ENCODE data around the gene SMARCAL1. TPM values are rescaled to one million over a fixed set of nuclear protein-coding genes. Genes with fewer than 3 reads are reported as not detected.

Gene SMARCAL1
- total and polyA plus RNA-seq, 2 experiments from 2014 or later: 19.2 to 28.7 TPM

DNA sequence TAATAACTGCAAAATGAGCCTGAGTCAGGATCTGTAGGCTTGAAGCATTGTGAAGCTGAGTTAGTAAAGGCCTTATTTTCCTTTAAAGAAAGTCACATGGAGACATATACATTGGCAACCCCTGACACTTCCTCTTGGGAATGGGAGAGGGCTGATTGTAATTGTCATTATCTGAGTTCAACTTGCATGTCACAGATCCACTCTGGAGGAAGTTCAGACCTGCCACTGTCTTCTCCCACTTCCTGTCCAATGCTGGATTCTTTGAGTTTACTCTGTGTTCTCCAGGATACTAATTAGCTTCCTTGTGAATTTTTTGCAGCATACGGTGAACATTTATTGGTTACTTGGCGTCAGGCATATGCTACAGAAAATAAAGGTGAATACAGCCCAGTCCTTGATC, 34.1 kb downstream of the SMARCAL1 start:
- TF ChIP-seq, protein P1, sequence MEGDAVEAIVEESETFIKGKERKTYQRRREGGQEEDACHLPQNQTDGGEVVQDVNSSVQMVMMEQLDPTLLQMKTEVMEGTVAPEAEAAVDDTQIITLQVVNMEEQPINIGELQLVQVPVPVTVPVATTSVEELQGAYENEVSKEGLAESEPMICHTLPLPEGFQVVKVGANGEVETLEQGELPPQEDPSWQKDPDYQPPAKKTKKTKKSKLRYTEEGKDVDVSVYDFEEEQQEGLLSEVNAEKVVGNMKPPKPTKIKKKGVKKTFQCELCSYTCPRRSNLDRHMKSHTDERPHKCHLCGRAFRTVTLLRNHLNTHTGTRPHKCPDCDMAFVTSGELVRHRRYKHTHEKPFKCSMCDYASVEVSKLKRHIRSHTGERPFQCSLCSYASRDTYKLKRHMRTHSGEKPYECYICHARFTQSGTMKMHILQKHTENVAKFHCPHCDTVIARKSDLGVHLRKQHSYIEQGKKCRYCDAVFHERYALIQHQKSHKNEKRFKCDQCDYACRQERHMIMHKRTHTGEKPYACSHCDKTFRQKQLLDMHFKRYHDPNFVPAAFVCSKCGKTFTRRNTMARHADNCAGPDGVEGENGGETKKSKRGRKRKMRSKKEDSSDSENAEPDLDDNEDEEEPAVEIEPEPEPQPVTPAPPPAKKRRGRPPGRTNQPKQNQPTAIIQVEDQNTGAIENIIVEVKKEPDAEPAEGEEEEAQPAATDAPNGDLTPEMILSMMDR (IDR thresholded peaks at IDR 0.05; ENCODE audit: low read depth, low read length): no peak
- no peaks in the 10 kb centered on the region for H3K27me3 ChIP-seq
- H3K27ac ChIP-seq: no peak overlapping the region
- no peak for DNase-seq (ENCODE audit: low read depth in 1 of 2, low spot score in 1 of 2)
- H3K36me3 ChIP-seq: peaks cover 11% of the 10 kb centered on the region
- H3K9me3 ChIP-seq (ENCODE audit: low read depth): no peaks in the 10 kb centered on the region
- H3K4me3 ChIP-seq: no peak overlapping the region
- H3K4me1 ChIP-seq (ENCODE audit: low read depth): peaks cover 18% of the 10 kb centered on the region

DNA sequence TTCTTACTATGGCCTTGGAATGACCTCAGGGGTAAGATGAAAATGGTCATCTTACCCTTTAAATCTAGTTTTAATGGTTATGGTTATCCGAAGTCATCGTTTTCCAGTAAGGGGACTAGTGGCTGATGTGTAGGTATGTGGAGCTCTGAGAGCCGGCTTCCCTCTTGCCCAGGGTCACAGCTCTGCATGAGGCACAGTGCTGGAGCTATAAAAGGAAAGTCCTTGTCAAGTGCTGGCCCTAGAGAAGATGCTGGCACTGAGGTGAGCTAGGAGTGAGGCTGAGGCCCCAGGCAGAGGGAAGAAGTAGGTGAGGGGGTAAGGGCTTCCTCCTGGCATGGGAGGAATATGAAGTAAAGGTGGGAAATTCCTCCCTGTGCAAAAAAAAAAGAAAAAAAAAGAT, 35.0 kb downstream of the SMARCAL1 start:
- H3K4me1 ChIP-seq (ENCODE audit: low read depth): peaks cover 18% of the 10 kb centered on the region
- TF ChIP-seq, protein P1 (IDR thresholded peaks at IDR 0.05; ENCODE audit: low read depth, low read length): no peak
- H3K4me3 ChIP-seq: no peak overlapping the region
- no peaks in the 10 kb centered on the region for H3K9me3 ChIP-seq (ENCODE audit: low read depth)
- H3K27ac ChIP-seq: peak overlapping the region; percentile 65
- H3K36me3 ChIP-seq: peaks cover 15% of the 10 kb centered on the region
- H3K27me3 ChIP-seq: no peaks in the 10 kb centered on the region
- peak in 1 of 2 donors; percentile 57 for DNase-seq (ENCODE audit: low read depth in 1 of 2, low spot score in 1 of 2)

DNA sequence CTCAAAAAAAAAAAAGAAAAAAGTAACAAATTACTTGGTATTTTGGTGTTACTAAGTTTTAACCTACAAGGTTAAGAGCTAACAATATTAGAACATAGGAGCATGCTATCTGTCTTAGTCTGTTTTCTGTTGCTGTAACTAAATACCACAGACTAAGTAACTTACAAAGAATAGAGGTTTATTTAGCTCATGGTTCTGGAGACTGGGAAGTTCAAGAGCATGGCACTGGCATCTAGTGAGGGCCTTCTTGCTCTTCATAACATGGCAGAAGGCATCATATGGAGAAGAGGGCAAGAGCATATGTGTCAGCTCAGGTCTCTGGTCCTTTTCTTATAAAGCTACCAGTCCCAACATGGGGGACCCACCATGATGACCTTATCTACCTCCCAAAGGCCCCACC, 36.5 kb downstream of the SMARCAL1 start:
- Histone ChIP-seq H3K4me3 (no peak overlapping the region), H3K36me3 (peaks cover 15% of the 10 kb centered on the region), H3K9me3 (ENCODE audit: low read depth) (no peaks in the 10 kb centered on the region), H3K27me3 (no peaks in the 10 kb centered on the region), H3K4me1 (ENCODE audit: low read depth) (peaks cover 18% of the 10 kb centered on the region), H3K27ac (no peak overlapping the region)
- TF ChIP-seq, protein P1 (IDR thresholded peaks at IDR 0.05; ENCODE audit: low read depth, low read length): no peak
- DNase-seq (ENCODE audit: low read depth in 1 of 2, low spot score in 1 of 2): no peak

DNA sequence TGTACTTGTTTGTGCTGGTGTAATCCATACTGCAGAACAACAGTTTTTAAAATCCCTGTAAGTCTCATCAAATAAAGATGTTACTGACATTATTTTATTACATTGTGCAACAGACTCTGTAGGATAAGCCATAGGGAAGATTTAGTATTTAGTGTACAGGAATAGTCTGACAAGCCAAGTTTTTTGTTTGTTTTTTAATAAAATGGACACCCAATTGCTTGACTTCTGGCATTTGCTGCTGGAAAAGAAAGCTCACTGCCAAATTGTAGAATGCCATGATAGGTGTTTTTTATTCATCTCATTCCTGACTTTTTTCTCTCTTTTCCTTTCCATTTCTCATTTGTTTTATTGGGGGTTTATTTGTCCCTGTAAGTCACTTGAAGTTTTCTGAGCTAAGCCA, 38.1 kb downstream of the SMARCAL1 start:
- Histone ChIP-seq H3K4me3 (no peak overlapping the region), H3K36me3 (peaks cover 17% of the 10 kb centered on the region), H3K27me3 (no peaks in the 10 kb centered on the region), H3K4me1 (ENCODE audit: low read depth) (peaks cover 18% of the 10 kb centered on the region), H3K9me3 (ENCODE audit: low read depth) (no peaks in the 10 kb centered on the region), H3K27ac (no peak overlapping the region)
- TF ChIP-seq, protein P1 (IDR thresholded peaks at IDR 0.05; ENCODE audit: low read depth, low read length): no peak
- no peak for DNase-seq (ENCODE audit: low read depth in 1 of 2, low spot score in 1 of 2)

DNA sequence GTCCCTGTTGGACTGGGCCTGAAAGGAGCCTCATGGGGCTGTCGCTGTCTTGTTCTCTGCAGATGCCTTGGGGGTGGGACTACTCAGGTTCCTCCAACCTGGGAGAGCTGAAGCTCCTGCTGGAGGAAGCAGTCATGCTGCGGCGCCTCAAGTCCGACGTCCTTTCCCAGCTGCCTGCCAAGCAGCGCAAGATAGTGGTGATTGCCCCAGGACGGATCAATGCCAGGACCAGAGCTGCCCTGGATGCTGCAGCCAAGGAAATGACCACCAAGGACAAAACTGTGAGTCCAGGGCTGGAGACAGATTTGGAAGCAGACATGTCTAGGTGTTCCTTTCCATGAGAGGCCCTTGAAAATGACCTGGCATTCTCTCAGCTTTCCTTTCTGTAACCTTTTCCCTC, 38.5 kb downstream of the SMARCAL1 start:
- no peak for DNase-seq (ENCODE audit: low read depth in 1 of 2, low spot score in 1 of 2)
- Histone ChIP-seq H3K4me1 (ENCODE audit: low read depth) (peaks cover 18% of the 10 kb centered on the region), H3K9me3 (ENCODE audit: low read depth) (no peaks in the 10 kb centered on the region), H3K36me3 (peaks cover 17% of the 10 kb centered on the region), H3K27ac (no peak overlapping the region), H3K4me3 (no peak overlapping the region), H3K27me3 (no peaks in the 10 kb centered on the region)
- TF ChIP-seq, protein P1 (IDR thresholded peaks at IDR 0.05; ENCODE audit: low read depth, low read length): no peak
